Gastrocnemius medialis (tissue), 4 donors: Measurements from ENCODE around the gene MYMX. TPM values are rescaled to one million over a fixed set of nuclear protein-coding genes. Genes with fewer than 3 reads are reported as not detected.

Experiments
- ATAC-seq, 2 donors: fragments of 150-250 bp; one replicate each; pipeline ENCODE4 v1.9.1; 2016
- DNase-seq, 2 donors: peaks; one replicate each; pipeline ENCODE4 v3.0.0-alpha.2; 2019
- H3K27ac ChIP-seq, 4 donors: fragments of 200-600 bp; sonication (generic); 1 replicate in 1 of 4; 2 replicates in 3 of 4; pipeline ENCODE4 v1.5.1; 2016 to 2018; ENCODE audit warnings: mild to moderate bottlenecking in 2 of 4, moderate library complexity in 1 of 4
- H3K27me3 ChIP-seq, 3 donors: fragments of 200-600 bp; sonication (generic) in 2 of 3; 1 replicate in 1 of 3; 2 replicates in 2 of 3; pipeline versions ENCODE4 v1.5.1 to v1.6.0; 2016 to 2019; ENCODE audit warnings: mild to moderate bottlenecking in 1 of 3, moderate library complexity in 1 of 3
- H3K36me3 ChIP-seq, 2 donors: fragments of 200-600 bp; sonication (generic) in 1 of 2; one replicate each; pipeline ENCODE4 v1.5.1; 2017 to 2018
- H3K4me1 ChIP-seq, 2 donors: fragments of 200-600 bp; sonication (generic) in 1 of 2; one replicate each; pipeline ENCODE4 v1.5.1; 2016 to 2017; ENCODE audit warnings: mild to moderate bottlenecking in 2 of 2
- H3K4me3 ChIP-seq, 4 donors: fragments of 200-600 bp; sonication (generic) in 3 of 4; 1 replicate in 1 of 4; 2 replicates in 3 of 4; pipeline ENCODE4 v1.5.1; 2016 to 2019; ENCODE audit warnings: mild to moderate bottlenecking in 2 of 4
- H3K9me3 ChIP-seq, 3 donors: fragments of 200-600 bp; sonication (generic) in 2 of 3; 1 replicate in 1 of 3; 2 replicates in 2 of 3; pipeline ENCODE4 v1.5.1; 2016 to 2019
- POLR2A ChIP-seq, 2 donors: fragments of 450-650 bp; IDR thresholded peaks; one replicate each; pipeline ENCODE4 v1.6.1; 2017; ENCODE audit warnings: antibody characterized with exemption in 2 of 2, mild to moderate bottlenecking in 2 of 2, moderate library complexity in 2 of 2
- in situ Hi-C, 4 donors: fragments of 200-750 bp; cut with MboI; loops; one replicate each; pipeline versions ENCODE4 v1.15.0 to v1.8.0; 2017; ENCODE audit warnings: low sequenced_read_pairs in 4 of 4
- intact Hi-C: fragments of 100-400 bp; cut with DNase I; formaldehyde crosslinking; loops from one replicate; pipeline ENCODE4 v1.15.1; 2023; ENCODE audit warnings: low total_unique reads
- total RNA-seq, 4 donors: library from RNA; depleted of rRNA; stranded (reverse); fragments of >200 nt; gene quantifications; one replicate each; pipeline versions ENCODE4 v1.1.0 to v1.2.3, GENCODE V29; 2016
- TF ChIP-seq, protein P1 (sequence below), 5 experiments: fragments of 450-650 bp in 3 of 5; fragments of 200-600 bp in 2 of 5; sonication (generic) in 2 of 5; IDR thresholded peaks in 4 of 5; conservative IDR thresholded peaks in 1 of 5; 1 replicate in 4 of 5; 2 replicates in 1 of 5; pipeline ENCODE4 v1.5.1; 2016 to 2019; ENCODE audit warnings: antibody characterized with exemption in 5 of 5, mild to moderate bottlenecking in 3 of 5, moderate library complexity in 3 of 5

Gene MYMX
- total RNA-seq, 4 donors from 2014 or later, result not detected

DNA sequence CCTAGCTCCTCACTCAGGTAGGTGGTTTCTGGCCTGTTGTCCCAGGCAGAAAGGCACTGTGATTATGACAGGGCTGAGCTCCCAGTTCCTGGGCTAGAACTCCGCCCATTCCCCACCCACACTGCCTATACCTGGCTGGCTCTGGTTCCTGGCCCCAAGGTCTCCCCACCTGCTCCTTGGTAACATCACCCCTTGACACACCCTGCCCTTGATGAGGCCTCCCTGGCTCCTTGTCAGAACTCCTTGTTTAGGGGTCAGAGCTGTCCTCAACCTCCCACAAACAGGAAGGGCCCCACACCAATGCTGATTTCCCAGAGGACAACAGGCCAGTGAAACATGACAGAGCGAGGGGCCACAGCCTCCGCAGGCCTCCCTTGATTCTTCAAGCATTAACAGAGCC, 15.5 kb upstream of the MYMX start:
- Histone ChIP-seq H3K36me3 (no peaks in the 10 kb centered on the region), H3K27ac (peak overlapping the region in 1 of 4 donors; percentile 9), H3K4me3 (no peak overlapping the region), H3K4me1 (peaks cover 0 to 12% of the 10 kb centered on the region in 2 donors), H3K9me3 (no peaks in the 10 kb centered on the region), H3K27me3 (no peaks in the 10 kb centered on the region)
- ATAC-seq (no peak), DNase-seq (no peak)
- TF ChIP-seq, protein P1, sequence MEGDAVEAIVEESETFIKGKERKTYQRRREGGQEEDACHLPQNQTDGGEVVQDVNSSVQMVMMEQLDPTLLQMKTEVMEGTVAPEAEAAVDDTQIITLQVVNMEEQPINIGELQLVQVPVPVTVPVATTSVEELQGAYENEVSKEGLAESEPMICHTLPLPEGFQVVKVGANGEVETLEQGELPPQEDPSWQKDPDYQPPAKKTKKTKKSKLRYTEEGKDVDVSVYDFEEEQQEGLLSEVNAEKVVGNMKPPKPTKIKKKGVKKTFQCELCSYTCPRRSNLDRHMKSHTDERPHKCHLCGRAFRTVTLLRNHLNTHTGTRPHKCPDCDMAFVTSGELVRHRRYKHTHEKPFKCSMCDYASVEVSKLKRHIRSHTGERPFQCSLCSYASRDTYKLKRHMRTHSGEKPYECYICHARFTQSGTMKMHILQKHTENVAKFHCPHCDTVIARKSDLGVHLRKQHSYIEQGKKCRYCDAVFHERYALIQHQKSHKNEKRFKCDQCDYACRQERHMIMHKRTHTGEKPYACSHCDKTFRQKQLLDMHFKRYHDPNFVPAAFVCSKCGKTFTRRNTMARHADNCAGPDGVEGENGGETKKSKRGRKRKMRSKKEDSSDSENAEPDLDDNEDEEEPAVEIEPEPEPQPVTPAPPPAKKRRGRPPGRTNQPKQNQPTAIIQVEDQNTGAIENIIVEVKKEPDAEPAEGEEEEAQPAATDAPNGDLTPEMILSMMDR (IDR thresholded peaks at IDR 0.05 in 4 of 5, conservative IDR thresholded peaks at IDR 0.05 in 1 of 5), result no peak
- no peak for TF ChIP-seq POLR2A (IDR thresholded peaks at IDR 0.05)
- in situ Hi-C loops (no loop called here), intact Hi-C loops (no loop called here)

- Histone ChIP-seq H3K4me1 (peaks cover 0 to 12% of the 10 kb centered on the region in 2 donors), H3K4me3 (no peak overlapping the region), H3K9me3 (no peaks in the 10 kb centered on the region), H3K36me3 (no peaks in the 10 kb centered on the region), H3K27ac (peak overlapping the region in 3 of 4 donors; percentile 61 to 68 (median 62)), H3K27me3 (no peaks in the 10 kb centered on the region)
- intact Hi-C loops, result no loop called here
- ATAC-seq (no peak), DNase-seq (no peak)
- in situ Hi-C loops, result no loop called here
- no peak for TF ChIP-seq POLR2A (IDR thresholded peaks at IDR 0.05)
Observed at GRCh38 chr6:44201638-44202303, 15.0 kb upstream of the MYMX start.

- DNase-seq (no peak), ATAC-seq (peak in 1 of 2 donors; percentile 48)
- TF ChIP-seq POLR2A (IDR thresholded peaks at IDR 0.05), result no peak
- TF ChIP-seq, protein P1 (IDR thresholded peaks at IDR 0.05 in 4 of 5, conservative IDR thresholded peaks at IDR 0.05 in 1 of 5), result no peak
- Histone ChIP-seq H3K4me3 (no peak overlapping the region), H3K36me3 (no peaks in the 10 kb centered on the region), H3K27ac (peak overlapping the region; percentile 11 to 68 (median 62)), H3K9me3 (no peaks in the 10 kb centered on the region), H3K27me3 (no peaks in the 10 kb centered on the region), H3K4me1 (peaks cover 0 to 12% of the 10 kb centered on the region in 2 donors)
- intact Hi-C loops, result no loop called here
- in situ Hi-C loops, result no loop called here
Observed at GRCh38 chr6:44202332-44202971, 14.3 kb upstream of the MYMX start.

DNA sequence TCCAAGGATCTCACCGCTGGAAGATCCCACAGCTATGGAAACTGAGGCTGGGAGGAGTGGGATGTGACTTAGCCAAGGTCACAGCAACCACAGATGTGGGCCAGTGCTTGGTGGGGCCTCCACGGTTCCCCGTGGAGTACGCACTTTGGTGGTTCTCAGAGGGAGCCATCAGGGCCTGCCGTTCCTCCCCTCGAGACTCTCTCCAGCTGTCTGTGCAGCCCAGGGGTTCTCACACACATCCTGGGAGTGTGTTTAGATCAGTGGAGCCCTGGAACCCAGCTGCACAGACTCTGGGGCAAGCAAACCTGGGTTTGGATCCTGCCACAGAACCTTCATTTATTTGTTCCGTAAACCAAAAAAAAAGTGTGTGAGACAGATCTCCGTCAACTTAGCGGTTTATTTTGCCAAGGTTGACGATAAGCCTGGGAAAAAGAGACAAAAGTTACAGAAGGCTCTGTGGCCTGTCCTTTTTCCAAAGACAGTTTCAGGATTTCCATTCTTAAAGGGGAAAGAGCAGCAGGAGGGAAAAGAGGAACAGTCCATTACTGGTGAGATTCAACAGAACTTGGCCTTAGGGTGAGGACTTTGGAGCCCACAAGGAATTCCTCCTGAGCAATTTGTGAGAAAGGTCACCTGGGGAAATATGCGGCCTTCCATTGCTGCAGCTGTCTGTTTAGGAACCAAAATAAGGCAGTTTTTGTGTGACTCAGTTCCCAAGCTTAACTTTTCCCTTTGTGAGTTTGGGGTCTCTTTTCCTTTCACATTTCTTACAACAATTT, 13.6 kb upstream of the MYMX start:
- Histone ChIP-seq H3K9me3 (no peaks in the 10 kb centered on the region), H3K27ac (peak overlapping the region; percentile 11 to 68 (median 62)), H3K4me1 (peaks cover 0 to 12% of the 10 kb centered on the region in 2 donors), H3K36me3 (no peaks in the 10 kb centered on the region), H3K27me3 (no peaks in the 10 kb centered on the region), H3K4me3 (no peak overlapping the region)
- ATAC-seq, result no peak
- DNase-seq, result no peak
- in situ Hi-C loops (no loop called here), intact Hi-C loops (no loop called here)
- TF ChIP-seq, protein P1 (IDR thresholded peaks at IDR 0.05 in 4 of 5, conservative IDR thresholded peaks at IDR 0.05 in 1 of 5), result no peak
- no peak for TF ChIP-seq POLR2A (IDR thresholded peaks at IDR 0.05)

- H3K4me3 ChIP-seq, result no peak overlapping the region
- in situ Hi-C loops (no loop called here), intact Hi-C loops (no loop called here)
- no peak for TF ChIP-seq POLR2A (IDR thresholded peaks at IDR 0.05)
- TF ChIP-seq, protein P1 (IDR thresholded peaks at IDR 0.05 in 4 of 5, conservative IDR thresholded peaks at IDR 0.05 in 1 of 5), result no peak
- peaks cover 0 to 12% of the 10 kb centered on the region in 2 donors for H3K4me1 ChIP-seq
- no peaks in the 10 kb centered on the region for H3K36me3 ChIP-seq
- peak overlapping the region in 1 of 4 donors; percentile 61 for H3K27ac ChIP-seq
- no peaks in the 10 kb centered on the region for H3K27me3 ChIP-seq
- DNase-seq, result no peak
- ATAC-seq, result no peak
- no peaks in the 10 kb centered on the region for H3K9me3 ChIP-seq
Observed at GRCh38 chr6:44203955-44204354, 12.8 kb upstream of the MYMX start.
